Epithelial cell of esophagus (primary cell): ENCODE results near the gene CDR2.
A peak's percentile ranks its signal among the peaks of the same experiment; 100 is the strongest.

Source experiments
- DNase-seq: peaks from one replicate; pipeline ENCODE4 v3.0.0; 2010; ENCODE audit warnings: low read depth
- H3K4me3 ChIP-seq: 2 replicates; pipeline ENCODE4 v1.5.1; 2011; ENCODE audit warnings: mild to moderate bottlenecking, low read length, control low read depth
- TF ChIP-seq, protein P1 (sequence below): IDR thresholded peaks from 2 replicates; pipeline ENCODE4 v1.5.1; 2011; ENCODE audit warnings: low read depth, mild to moderate bottlenecking, low read length, control low read depth, inconsistent platforms; ENCODE audit not compliant: insufficient read depth; ENCODE audit errors: missing control alignments

The CDR2 gene

DNA sequence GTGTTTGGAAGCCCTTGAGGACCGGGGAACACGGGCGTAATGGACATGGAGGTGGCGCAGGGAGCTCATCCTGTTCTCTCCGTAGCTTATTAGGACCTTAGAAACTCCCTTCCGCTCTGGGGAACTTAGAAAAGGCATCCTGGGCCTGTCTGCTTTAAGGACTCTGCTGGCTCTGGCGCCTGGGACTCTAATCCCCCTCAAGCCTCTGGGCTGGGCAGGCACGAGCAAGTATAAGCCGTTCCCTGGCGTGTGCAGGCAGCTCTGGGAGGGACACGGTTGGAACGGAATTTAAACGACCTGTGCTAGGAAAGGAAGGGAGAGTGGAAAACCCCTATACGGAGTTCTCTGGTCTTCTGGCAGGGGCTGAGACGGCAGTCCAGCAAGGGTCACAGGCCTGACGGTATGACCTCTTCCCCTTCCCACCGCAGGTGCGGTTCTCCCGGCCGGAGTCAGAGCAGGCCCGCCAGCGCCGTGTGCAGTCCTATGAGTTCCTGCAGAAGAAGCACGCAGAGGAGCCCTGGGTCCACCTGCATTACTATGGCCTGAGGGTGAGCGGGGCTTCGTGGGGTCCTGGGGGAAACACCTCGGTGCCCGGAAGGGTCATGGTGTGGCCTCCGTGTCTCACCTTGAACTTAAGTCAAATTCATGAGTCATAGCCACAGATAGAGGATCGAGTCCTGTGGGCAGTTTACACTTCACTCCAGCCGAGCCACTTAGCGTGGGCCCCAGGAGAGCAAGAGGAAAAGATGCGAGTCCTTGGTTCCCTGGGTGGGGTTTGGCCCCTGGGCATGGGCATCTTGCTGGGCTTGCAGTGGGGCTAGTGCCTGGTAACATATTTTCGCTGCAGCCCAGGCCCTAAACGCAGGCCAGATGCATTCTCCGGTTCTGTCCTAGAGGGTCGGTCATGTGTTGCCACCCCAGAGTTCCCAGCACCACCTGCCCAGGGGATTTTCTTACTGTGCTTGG is 59.5 kb downstream of the CDR2 start:
- peak; percentile 94 for DNase-seq
- TF ChIP-seq, protein P1, sequence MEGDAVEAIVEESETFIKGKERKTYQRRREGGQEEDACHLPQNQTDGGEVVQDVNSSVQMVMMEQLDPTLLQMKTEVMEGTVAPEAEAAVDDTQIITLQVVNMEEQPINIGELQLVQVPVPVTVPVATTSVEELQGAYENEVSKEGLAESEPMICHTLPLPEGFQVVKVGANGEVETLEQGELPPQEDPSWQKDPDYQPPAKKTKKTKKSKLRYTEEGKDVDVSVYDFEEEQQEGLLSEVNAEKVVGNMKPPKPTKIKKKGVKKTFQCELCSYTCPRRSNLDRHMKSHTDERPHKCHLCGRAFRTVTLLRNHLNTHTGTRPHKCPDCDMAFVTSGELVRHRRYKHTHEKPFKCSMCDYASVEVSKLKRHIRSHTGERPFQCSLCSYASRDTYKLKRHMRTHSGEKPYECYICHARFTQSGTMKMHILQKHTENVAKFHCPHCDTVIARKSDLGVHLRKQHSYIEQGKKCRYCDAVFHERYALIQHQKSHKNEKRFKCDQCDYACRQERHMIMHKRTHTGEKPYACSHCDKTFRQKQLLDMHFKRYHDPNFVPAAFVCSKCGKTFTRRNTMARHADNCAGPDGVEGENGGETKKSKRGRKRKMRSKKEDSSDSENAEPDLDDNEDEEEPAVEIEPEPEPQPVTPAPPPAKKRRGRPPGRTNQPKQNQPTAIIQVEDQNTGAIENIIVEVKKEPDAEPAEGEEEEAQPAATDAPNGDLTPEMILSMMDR, result no peak
- H3K4me3 ChIP-seq, result peak overlapping the region; percentile 19

DNA sequence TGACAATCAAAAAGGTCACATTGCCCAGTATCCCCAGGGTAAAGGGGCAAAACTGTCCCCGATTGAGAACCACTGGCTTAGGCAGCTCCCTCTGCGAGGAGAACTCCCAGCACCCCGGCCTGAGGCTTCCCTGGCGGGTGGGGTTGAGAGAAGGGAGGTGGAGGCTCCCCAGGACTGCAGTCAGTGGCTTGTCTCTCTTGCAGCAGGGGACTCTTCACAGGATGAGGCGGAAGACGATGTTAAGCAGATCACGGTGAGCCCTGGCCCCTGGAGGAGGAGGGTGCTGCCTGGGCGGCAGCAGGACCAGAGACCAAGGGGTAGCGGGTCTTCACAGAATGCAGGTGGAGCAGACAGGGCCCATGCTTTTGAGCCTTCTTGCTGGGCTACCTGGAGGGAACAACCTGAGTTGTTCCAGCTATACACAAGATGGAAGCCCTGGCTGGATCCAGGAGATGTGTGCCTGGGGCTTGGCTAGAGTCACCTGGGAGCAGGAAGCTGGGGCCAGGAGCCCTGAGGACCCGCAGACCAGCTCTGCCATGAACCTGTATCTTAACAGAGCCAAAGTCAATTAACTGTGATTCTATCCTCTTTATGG is 60.4 kb downstream of the CDR2 start:
- no peak overlapping the region for H3K4me3 ChIP-seq
- TF ChIP-seq, protein P1, result no peak
- DNase-seq, result no peak

DNA sequence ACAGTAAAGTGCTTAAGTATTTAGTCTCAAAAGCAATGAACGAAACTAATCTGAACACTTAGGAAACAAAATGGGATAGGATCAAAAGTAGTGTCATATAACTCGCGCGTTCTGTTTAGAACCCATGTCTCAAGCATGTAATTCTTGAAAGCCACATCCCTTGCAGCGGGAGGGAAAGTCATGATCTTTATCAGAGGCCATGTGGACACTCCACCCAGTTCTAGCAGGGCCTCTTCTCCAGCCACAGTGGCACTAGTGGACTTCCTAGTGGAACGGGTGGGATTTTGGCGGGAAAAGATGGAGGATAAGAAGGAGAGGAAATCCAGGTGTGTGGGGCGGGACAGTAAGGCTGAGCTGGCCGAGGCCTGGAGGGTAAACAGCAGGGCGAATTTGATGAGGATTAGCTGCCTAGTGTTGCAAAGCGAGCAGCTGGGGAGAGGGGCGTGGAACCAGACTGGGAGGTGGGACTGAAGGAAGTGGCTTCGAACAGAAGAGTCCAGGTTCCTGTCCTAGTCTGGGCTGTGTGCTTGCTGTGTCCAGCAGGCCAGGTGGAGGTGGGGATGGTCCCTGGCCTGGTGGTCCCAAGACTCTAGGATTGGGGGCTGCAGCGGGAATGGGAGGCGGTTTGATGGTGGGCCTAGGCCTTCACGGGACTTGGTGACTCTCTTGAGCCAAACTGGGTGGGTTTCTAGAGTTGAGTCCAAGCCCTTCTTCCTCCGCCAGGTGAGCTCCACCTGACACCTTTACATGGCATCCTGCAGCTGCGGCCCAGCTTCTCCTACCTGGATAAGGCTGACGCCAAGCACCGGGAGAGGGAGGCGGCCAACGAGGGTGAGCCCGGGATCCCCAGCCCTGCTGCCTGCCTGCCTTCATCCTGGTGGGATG is 61.3 kb downstream of the CDR2 start:
- peak; percentile 34 for DNase-seq
- no peak overlapping the region for H3K4me3 ChIP-seq
- TF ChIP-seq, protein P1, result no peak

DNA sequence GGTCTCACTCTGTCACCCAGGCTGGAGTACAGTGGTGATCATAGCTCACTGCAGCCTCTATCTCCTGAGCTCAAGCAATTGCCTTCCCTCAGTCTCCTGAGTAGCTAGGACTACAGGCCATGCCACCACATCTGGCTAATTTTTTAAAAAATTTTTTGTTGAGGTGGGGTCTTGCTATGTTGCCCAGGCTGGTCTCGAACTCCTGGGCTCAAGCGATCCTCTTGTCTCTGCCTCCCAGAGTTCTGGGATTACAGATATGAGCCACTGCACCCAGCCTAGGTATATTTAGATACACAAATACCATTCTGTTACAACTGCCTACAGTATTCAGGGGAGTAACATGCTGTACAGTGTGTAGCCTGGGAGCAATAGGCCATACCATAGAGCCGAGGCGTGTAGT is 62.9 kb downstream of the CDR2 start:
- H3K4me3 ChIP-seq, result no peak overlapping the region
- DNase-seq, result no peak
- TF ChIP-seq, protein P1, result no peak

DNA sequence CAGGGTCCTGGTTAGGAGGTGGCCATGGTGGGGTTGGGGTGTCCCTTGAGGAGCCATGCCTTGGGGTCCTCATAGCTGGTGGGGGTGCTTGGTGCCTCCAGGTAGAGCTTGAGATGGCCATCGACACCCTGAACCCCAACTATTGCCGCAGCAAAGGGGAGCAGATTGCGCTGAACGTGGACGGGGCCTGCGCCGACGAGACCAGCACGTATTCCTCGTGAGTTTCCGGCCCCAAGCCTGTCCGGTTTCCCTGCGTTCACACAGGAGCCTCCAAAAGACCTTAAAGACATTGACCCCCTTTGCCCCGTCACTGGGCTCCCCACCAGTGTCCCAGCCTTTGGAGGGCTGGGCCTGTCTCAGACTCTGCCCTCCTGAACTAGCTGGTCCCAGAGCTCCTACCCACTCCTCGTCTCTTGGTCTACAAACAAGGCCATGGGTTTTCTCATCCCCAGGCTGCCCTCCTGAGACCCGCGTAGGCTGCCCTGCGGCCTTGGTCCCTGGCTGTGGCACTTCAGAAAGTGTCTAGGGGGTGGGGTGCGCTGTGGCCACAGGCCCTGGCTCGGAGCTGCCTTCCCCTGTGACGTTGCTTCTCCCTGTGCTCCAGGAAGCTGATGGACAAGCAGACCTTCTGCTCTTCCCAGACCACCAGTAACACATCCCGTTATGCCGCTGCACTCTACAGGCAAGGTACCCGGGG is 65.4 kb downstream of the CDR2 start:
- no peak overlapping the region for H3K4me3 ChIP-seq
- TF ChIP-seq, protein P1, result no peak
- no peak for DNase-seq

DNA sequence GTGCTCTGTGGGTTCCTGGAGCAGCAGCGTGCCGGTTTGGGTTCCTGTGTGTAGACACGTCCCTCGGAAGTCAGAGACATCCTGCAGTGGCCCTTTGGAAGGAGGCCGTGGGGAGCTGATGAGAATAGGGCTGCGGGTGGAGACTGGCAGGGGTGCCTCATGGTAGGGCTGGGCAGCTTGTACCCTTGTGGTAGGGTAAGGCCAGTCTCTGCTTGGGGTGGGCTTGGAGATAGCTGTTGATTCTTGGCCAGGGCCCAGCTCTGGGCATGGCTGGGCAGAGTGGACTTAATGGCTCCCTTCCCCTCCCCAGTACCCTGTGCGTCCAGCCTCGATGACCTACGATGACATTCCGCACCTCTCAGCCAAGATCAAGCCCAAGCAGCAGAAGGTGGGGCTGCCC is 66.6 kb downstream of the CDR2 start:
- H3K4me3 ChIP-seq, result no peak overlapping the region
- TF ChIP-seq, protein P1, result no peak
- no peak for DNase-seq
